ENCODE data around the gene PAH. TPM values are rescaled to one million over a fixed set of nuclear protein-coding genes. Genes with fewer than 3 reads are reported as not detected.
"Not testable (repeated sequence)": the region's sequence is repeated elsewhere in the genome, so short reads cannot be mapped to it uniquely, and the experiment has no call there.

The PAH gene
- total RNA-seq, 2 experiments from 2014 or later, result not detected

GRCh38 chr12:102871014-102871413, 46.0 kb downstream of the PAH start:
- ChIA-PET POLR2A (no interaction called here), CTCF (no interaction called here)
- no peaks in the 10 kb centered on the region for H3K4me1 Mint-ChIP-seq
- no peak overlapping the region for H3K4me3 Mint-ChIP-seq
- no peaks in the 10 kb centered on the region for H3K36me3 Mint-ChIP-seq (ENCODE audit: low read depth)
- no peak overlapping the region for H3K27ac Mint-ChIP-seq
- H3K9me3 Mint-ChIP-seq, result no peaks in the 10 kb centered on the region
- H3K27me3 Mint-ChIP-seq, result no peaks in the 10 kb centered on the region
- no peak for DNase-seq

- Mint-ChIP-seq H3K4me3 (no peak overlapping the region), H3K27ac (no peak overlapping the region), H3K36me3 (ENCODE audit: low read depth) (no peaks in the 10 kb centered on the region), H3K9me3 (no peaks in the 10 kb centered on the region), H3K27me3 (no peaks in the 10 kb centered on the region), H3K4me1 (no peaks in the 10 kb centered on the region)
- POLR2A ChIA-PET, result no interaction called here
- no peak for DNase-seq
- CTCF ChIA-PET, result no interaction called here
Measured at GRCh38 chr12:102869571-102869970, 47.5 kb downstream of the PAH start.

- Mint-ChIP-seq H3K4me3 (no peak overlapping the region), H3K4me1 (no peaks in the 10 kb centered on the region), H3K27me3 (no peaks in the 10 kb centered on the region), H3K9me3 (peaks cover 5% of the 10 kb centered on the region), H3K27ac (no peak overlapping the region), H3K36me3 (ENCODE audit: low read depth) (no peaks in the 10 kb centered on the region)
- POLR2A ChIA-PET, result no interaction called here
- CTCF ChIA-PET, result no interaction called here
- DNase-seq, result no peak
Measured at GRCh38 chr12:102865821-102866615, 51.0 kb downstream of the PAH start.

GRCh38 chr12:102862486-102862885, 54.6 kb downstream of the PAH start:
- POLR2A ChIA-PET, result no interaction called here

GRCh38 chr12:102851246-102851645, 65.8 kb downstream of the PAH start:
- no peak overlapping the region for H3K27ac Mint-ChIP-seq
- H3K36me3 Mint-ChIP-seq (ENCODE audit: low read depth), result no peaks in the 10 kb centered on the region
- CTCF ChIA-PET, result no interaction called here

More at GRCh38 chr12:102862486-102862885, 54.6 kb downstream of the PAH start:
- H3K4me1 Mint-ChIP-seq, result no peaks in the 10 kb centered on the region
- no peak overlapping the region for H3K4me3 Mint-ChIP-seq
- H3K9me3 Mint-ChIP-seq, result peaks cover 5% of the 10 kb centered on the region
- H3K36me3 Mint-ChIP-seq (ENCODE audit: low read depth), result no peaks in the 10 kb centered on the region
- CTCF ChIA-PET, result no interaction called here
- DNase-seq, result no peak
- no peak overlapping the region for H3K27ac Mint-ChIP-seq
- no peaks in the 10 kb centered on the region for H3K27me3 Mint-ChIP-seq

GRCh38 chr12:102849722-102850447, 67.2 kb downstream of the PAH start:
- Mint-ChIP-seq H3K36me3 (ENCODE audit: low read depth) (no peaks in the 10 kb centered on the region), H3K27me3 (no peaks in the 10 kb centered on the region), H3K9me3 (no peaks in the 10 kb centered on the region), H3K27ac (no peak overlapping the region), H3K4me3 (no peak overlapping the region), H3K4me1 (no peaks in the 10 kb centered on the region)
- ChIA-PET CTCF (no interaction called here), POLR2A (no interaction called here)
- DNase-seq, result no peak

More at GRCh38 chr12:102851246-102851645, 65.8 kb downstream of the PAH start:
- H3K9me3 Mint-ChIP-seq, result no peaks in the 10 kb centered on the region
- POLR2A ChIA-PET, result no interaction called here
- no peaks in the 10 kb centered on the region for H3K4me1 Mint-ChIP-seq
- DNase-seq, result no peak
- no peak overlapping the region for H3K4me3 Mint-ChIP-seq
- H3K27me3 Mint-ChIP-seq, result no peaks in the 10 kb centered on the region

GRCh38 chr12:102848832-102849231, 68.2 kb downstream of the PAH start:
- H3K27ac Mint-ChIP-seq, result no peak overlapping the region
- H3K4me1 Mint-ChIP-seq, result no peaks in the 10 kb centered on the region
- H3K36me3 Mint-ChIP-seq (ENCODE audit: low read depth), result no peaks in the 10 kb centered on the region
- no peaks in the 10 kb centered on the region for H3K27me3 Mint-ChIP-seq
- ChIA-PET CTCF (no interaction called here), POLR2A (no interaction called here)
- H3K4me3 Mint-ChIP-seq, result no peak overlapping the region
- H3K9me3 Mint-ChIP-seq, result no peaks in the 10 kb centered on the region
- DNase-seq, result no peak

GRCh38 chr12:102847131-102847530, 69.9 kb downstream of the PAH start:
- DNase-seq, result no peak
- no peak overlapping the region for H3K27ac Mint-ChIP-seq
- POLR2A ChIA-PET, result no interaction called here
- no peaks in the 10 kb centered on the region for H3K36me3 Mint-ChIP-seq (ENCODE audit: low read depth)
- H3K27me3 Mint-ChIP-seq, result no peaks in the 10 kb centered on the region
- no peaks in the 10 kb centered on the region for H3K9me3 Mint-ChIP-seq
- no peak overlapping the region for H3K4me3 Mint-ChIP-seq
- H3K4me1 Mint-ChIP-seq, result no peaks in the 10 kb centered on the region
- CTCF ChIA-PET, result no interaction called here

GRCh38 chr12:102833687-102834441, 83.2 kb downstream of the PAH start:
- DNase-seq, result no peak
- POLR2A ChIA-PET, result no interaction called here
- Mint-ChIP-seq H3K9me3 (peaks cover 3% of the 10 kb centered on the region), H3K27me3 (no peaks in the 10 kb centered on the region), H3K36me3 (ENCODE audit: low read depth) (no peaks in the 10 kb centered on the region), H3K4me1 (no peaks in the 10 kb centered on the region), H3K4me3 (no peak overlapping the region), H3K27ac (no peak overlapping the region)
- CTCF ChIA-PET, result no interaction called here

- DNase-seq; H3K4me3 Mint-ChIP-seq; H3K27me3 Mint-ChIP-seq; H3K4me1 Mint-ChIP-seq; H3K27ac Mint-ChIP-seq; H3K9me3 Mint-ChIP-seq; H3K36me3 Mint-ChIP-seq (ENCODE audit: low read depth); POLR2A ChIA-PET: not testable (repeated sequence)
- CTCF ChIA-PET, result interaction anchor here (0.5 kb wide), 1 partner anchor 32 kb away, joined by 7 read pairs; no protein-coding TSS in a partner anchor
Measured at GRCh38 chr12:102832826-102833225, 84.2 kb downstream of the PAH start.

GRCh38 chr12:102824218-102824835, 92.7 kb downstream of the PAH start:
- H3K36me3 Mint-ChIP-seq (ENCODE audit: low read depth), result no peaks in the 10 kb centered on the region
- ChIA-PET CTCF (no interaction called here), POLR2A (no interaction called here)
- DNase-seq, result no peak
- no peak overlapping the region for H3K4me3 Mint-ChIP-seq
- no peak overlapping the region for H3K27ac Mint-ChIP-seq
- no peaks in the 10 kb centered on the region for H3K4me1 Mint-ChIP-seq
- H3K27me3 Mint-ChIP-seq, result peaks cover 20% of the 10 kb centered on the region
- no peaks in the 10 kb centered on the region for H3K9me3 Mint-ChIP-seq

GRCh38 chr12:102821149-102821548, 95.9 kb downstream of the PAH start:
- CTCF ChIA-PET, result no interaction called here
- no peak overlapping the region for H3K4me3 Mint-ChIP-seq
- no peak for DNase-seq
- H3K4me1 Mint-ChIP-seq, result no peaks in the 10 kb centered on the region
- H3K9me3 Mint-ChIP-seq, result no peaks in the 10 kb centered on the region
- no peak overlapping the region for H3K27ac Mint-ChIP-seq
- no peaks in the 10 kb centered on the region for H3K36me3 Mint-ChIP-seq (ENCODE audit: low read depth)
- POLR2A ChIA-PET, result no interaction called here
- peaks cover 20% of the 10 kb centered on the region for H3K27me3 Mint-ChIP-seq

GRCh38 chr12:102816816-102817434, 100.1 kb downstream of the PAH start:
- H3K27me3 Mint-ChIP-seq, result peaks cover 5% of the 10 kb centered on the region
- ChIA-PET CTCF (no interaction called here), POLR2A (no interaction called here)
- DNase-seq, result no peak
- H3K4me3 Mint-ChIP-seq, result no peak overlapping the region
- no peak overlapping the region for H3K27ac Mint-ChIP-seq
- no peaks in the 10 kb centered on the region for H3K36me3 Mint-ChIP-seq (ENCODE audit: low read depth)
- no peaks in the 10 kb centered on the region for H3K4me1 Mint-ChIP-seq
- no peaks in the 10 kb centered on the region for H3K9me3 Mint-ChIP-seq

Measured in activated CD4-positive, alpha-beta T cell treated with anti-CD3 and anti-CD28 coated beads, Interleukin-2, amount 10 ng/mL, durations not matched to agents 7 days and 5 days (primary cell).